HFF-Myc (cell line): ENCODE results near the gene OCIAD1.
A peak's percentile ranks its signal among the peaks of the same experiment; 100 is the strongest.

Source experiments
- DNase-seq: peaks from one replicate; pipeline ENCODE4 v3.0.0-alpha.2; 2011; ENCODE audit warnings: low read depth; ENCODE audit errors: extremely low read depth
- H3K4me3 ChIP-seq: replicated peaks from 2 replicates; pipeline ENCODE4 v1.5.1; 2011; ENCODE audit warnings: low read depth, mild to moderate bottlenecking, control low read depth, low read length
- CTCF ChIP-seq: IDR thresholded peaks from 2 replicates; pipeline ENCODE4 v1.5.1; 2012; ENCODE audit warnings: mild to moderate bottlenecking, low read depth, low read length, control low read depth; ENCODE audit errors: missing control alignments

The OCIAD1 gene

GRCh38 chr4:48909697-48910096 is 78.8 kb downstream of the OCIAD1 start:
- no peak for TF ChIP-seq CTCF
- no peak overlapping the region for H3K4me3 ChIP-seq
- peak; percentile 81 for DNase-seq

- no peak for TF ChIP-seq CTCF
- H3K4me3 ChIP-seq = no peak overlapping the region
- DNase-seq = no peak
Measured at GRCh38 chr4:48910511-48910910, 79.6 kb downstream of the OCIAD1 start.
